Neural progenitor cell (in vitro differentiated cells): ENCODE data around the gene MZT2B. TPM values are rescaled to one million over a fixed set of nuclear protein-coding genes. Genes with fewer than 3 reads are reported as not detected.
A peak's percentile ranks its signal among the peaks of the same experiment; 100 is the strongest.
"Not testable (repeated sequence)": the region's sequence is repeated elsewhere in the genome, so short reads cannot be mapped to it uniquely, and the experiment has no call there.

Experiments used
- DNase-seq: peaks from one replicate; pipeline ENCODE4 v3.0.0-alpha.2; 2016; ENCODE audit warnings: low spot score
- H2AFZ ChIP-seq: fragments of 200-600 bp; sonication (generic); replicated peaks from 2 replicates; pipeline ENCODE4 v1.6.1; 2016; ENCODE audit warnings: antibody characterized with exemption
- H3F3A ChIP-seq: fragments of 200-600 bp; sonication (generic); 2 replicates; pipeline ENCODE4 v1.6.1; 2016; ENCODE audit warnings: antibody characterized with exemption, low read depth
- H3K27ac ChIP-seq: fragments of 200-600 bp; sonication (generic); 2 replicates; pipeline ENCODE4 v1.5.1; 2016; ENCODE audit warnings: mild to moderate bottlenecking
- H3K27me3 ChIP-seq: fragments of 200-600 bp; sonication (generic); 2 replicates; pipeline ENCODE4 v1.6.1; 2016; ENCODE audit warnings: mild to moderate bottlenecking, moderate library complexity
- H3K36me3 ChIP-seq: fragments of 200-600 bp; sonication (generic); 2 replicates; pipeline ENCODE4 v1.5.1; 2016
- H3K4me1 ChIP-seq: fragments of 200-600 bp; sonication (generic); 2 replicates; pipeline ENCODE4 v1.6.1; 2016; ENCODE audit warnings: mixed run types
- H3K4me2 ChIP-seq: fragments of 200-600 bp; sonication (generic); 2 replicates; pipeline ENCODE4 v1.6.1; 2016
- H3K4me3 ChIP-seq: fragments of 200-600 bp; sonication (generic); 2 replicates; pipeline ENCODE4 v1.5.1; 2016
- H3K79me2 ChIP-seq: fragments of 200-600 bp; sonication (generic); 2 replicates; pipeline ENCODE4 v1.6.1; 2016; ENCODE audit warnings: low read depth
- H3K9ac ChIP-seq: fragments of 200-600 bp; sonication (generic); 2 replicates; pipeline ENCODE4 v1.6.1; 2016
- H3K9me3 ChIP-seq: fragments of 200-600 bp; sonication (generic); 2 replicates; pipeline ENCODE4 v1.5.1; 2016; ENCODE audit warnings: low read depth
- H4K20me1 ChIP-seq: fragments of 200-600 bp; sonication (generic); 2 replicates; pipeline ENCODE4 v1.6.1; 2016; ENCODE audit warnings: low read depth
- H3K27ac Mint-ChIP-seq: 3 replicates; pipeline ENCODE4 v1.8.0; 2021; ENCODE audit warnings: mixed read lengths
- H3K27me3 Mint-ChIP-seq: 2 replicates; pipeline ENCODE4 v1.8.0; 2022; ENCODE audit warnings: low read depth, mild to moderate bottlenecking, inconsistent platforms, moderate library complexity, mixed read lengths; ENCODE audit not compliant: insufficient read depth
- H3K36me3 Mint-ChIP-seq: 3 replicates; pipeline ENCODE4 v1.8.0; 2021; ENCODE audit warnings: mixed read lengths
- H3K4me1 Mint-ChIP-seq: 3 replicates; pipeline ENCODE4 v1.8.0; 2021; ENCODE audit warnings: mixed read lengths
- H3K4me3 Mint-ChIP-seq: 3 replicates; pipeline ENCODE4 v1.8.0; 2021; ENCODE audit warnings: mild to moderate bottlenecking, moderate library complexity, mixed read lengths
- H3K9me3 Mint-ChIP-seq: 3 replicates; pipeline ENCODE4 v1.8.0; 2020; ENCODE audit warnings: mixed read lengths
- total RNA-seq: library from RNA; depleted of rRNA; stranded (reverse); fragments of >200 nt; gene quantifications from 2 replicates; pipeline ENCODE4 v1.2.3, GENCODE V29; 2015; ENCODE audit warnings: low replicate concordance

Gene MZT2B
- total RNA-seq, 1 donor from 2014 or later: 21.4 TPM

DNA sequence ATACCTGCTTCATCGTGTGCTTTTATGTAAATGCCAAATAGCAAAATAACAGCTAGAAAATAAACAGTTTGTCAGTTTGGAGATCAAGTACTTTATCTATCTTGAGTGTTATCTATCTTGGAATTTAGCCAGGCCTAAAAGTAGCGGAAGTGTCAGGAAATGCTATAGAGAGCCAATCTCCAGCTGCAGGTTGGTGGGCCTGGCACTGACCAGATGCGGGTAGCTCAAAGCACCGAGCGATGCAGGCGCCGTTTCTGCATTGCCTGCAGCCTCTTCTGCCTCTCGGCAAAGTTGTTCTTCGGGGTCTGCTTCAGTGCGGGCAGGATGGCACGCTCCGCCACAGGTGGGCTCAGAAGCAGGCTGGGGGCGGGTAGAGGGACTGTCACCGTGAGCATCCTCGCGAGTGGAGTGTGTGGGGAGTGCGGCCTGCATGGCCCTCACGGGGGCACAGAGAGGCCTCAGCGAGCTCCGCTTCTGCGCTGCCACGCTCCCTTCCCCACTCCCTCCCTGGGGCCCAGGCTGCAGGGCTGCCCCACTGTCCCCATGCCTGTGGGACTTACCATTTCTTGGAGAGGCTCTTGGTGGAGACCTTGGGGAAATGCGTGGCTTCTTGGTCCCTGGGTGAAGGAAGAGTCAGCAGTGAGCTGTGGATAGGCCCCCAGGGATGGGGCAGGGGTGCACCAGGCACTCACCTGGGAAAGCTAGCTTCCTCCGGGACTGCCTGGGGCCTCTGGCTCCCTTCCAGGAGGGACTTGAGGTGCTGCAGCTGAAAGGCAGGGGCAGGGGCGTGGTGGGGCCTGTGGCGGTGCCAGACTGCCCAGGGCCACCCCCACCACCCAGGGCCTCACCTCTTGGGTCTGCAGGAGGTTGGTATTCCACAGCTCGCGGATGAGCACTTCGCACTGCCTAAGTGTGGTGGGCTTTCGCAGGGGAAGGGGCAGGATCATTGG is 42.5 kb upstream of the MZT2B start:
- not testable (repeated sequence) for H3K36me3 Mint-ChIP-seq, H3K27me3 Mint-ChIP-seq, DNase-seq, H3K4me2 ChIP-seq, H2AFZ ChIP-seq, H3K27ac Mint-ChIP-seq, H3K4me1 ChIP-seq, H3K4me3 Mint-ChIP-seq, H3K36me3 ChIP-seq, H3K27me3 ChIP-seq, H3K9me3 ChIP-seq, H3K9me3 Mint-ChIP-seq, H3K4me3 ChIP-seq, H3K9ac ChIP-seq, H3K4me1 Mint-ChIP-seq, H3K27ac ChIP-seq
- peaks cover 11% of the 10 kb centered on the region for H3F3A ChIP-seq
- H3K79me2 ChIP-seq: peaks cover 19% of the 10 kb centered on the region
- H4K20me1 ChIP-seq: peaks cover 37% of the 10 kb centered on the region

DNA sequence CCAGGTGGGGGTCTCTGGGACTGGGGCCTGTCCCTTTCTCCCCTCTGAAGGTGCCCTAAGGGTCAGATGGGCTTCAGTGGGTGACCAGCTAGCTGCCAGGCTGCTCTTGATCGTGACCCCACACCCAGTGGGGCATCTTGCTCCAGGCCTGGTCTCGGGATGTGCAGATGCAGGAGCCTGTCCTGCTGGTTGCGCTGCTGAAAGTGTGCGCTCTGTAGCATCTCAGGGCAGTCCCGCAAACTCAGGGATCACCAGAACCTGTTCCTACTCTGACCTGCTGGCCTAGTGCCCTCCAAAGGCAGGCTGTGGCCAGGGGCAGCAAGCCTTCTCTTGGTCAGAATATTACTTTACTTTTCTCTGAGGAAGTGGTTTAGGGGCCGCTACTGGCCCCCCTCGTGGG is 41.5 kb upstream of the MZT2B start:
- H3K9ac ChIP-seq, H3K36me3 ChIP-seq, H3K36me3 Mint-ChIP-seq, H3K27me3 ChIP-seq, H3K27ac Mint-ChIP-seq, H3K9me3 ChIP-seq, H3K4me3 Mint-ChIP-seq, H2AFZ ChIP-seq, H3K27me3 Mint-ChIP-seq, H3K4me1 ChIP-seq, H3K9me3 Mint-ChIP-seq, H3K4me2 ChIP-seq, H3K79me2 ChIP-seq, H3K27ac ChIP-seq, H3K4me3 ChIP-seq, H3K4me1 Mint-ChIP-seq, DNase-seq: not testable (repeated sequence)
- peaks cover 36% of the 10 kb centered on the region for H4K20me1 ChIP-seq
- peaks cover 17% of the 10 kb centered on the region for H3F3A ChIP-seq

DNA sequence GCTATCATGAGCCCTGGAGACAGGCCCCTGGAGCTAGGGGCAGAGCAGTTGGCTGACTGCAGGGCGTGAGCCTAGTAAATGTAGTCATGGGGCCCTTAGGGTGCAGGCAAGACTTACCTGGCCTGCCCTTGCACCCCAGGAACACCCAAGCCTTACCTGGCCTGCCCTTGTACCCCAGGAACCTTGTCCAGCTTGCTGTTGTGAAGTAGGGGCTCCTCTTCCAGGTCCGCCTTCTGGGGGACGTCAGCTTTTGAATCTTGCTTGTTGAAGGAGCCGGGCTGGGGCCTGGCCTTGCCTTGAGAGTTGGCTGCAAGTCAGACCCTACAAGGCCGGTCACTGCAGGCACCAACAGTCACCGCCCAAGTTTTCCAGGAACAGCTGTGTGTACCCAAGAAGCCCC is 41.1 kb upstream of the MZT2B start:
- H4K20me1 ChIP-seq: peaks cover 35% of the 10 kb centered on the region
- H3K9me3 ChIP-seq, H2AFZ ChIP-seq, H3K36me3 ChIP-seq, H3K4me1 Mint-ChIP-seq, H3K27me3 ChIP-seq, H3K27me3 Mint-ChIP-seq, H3K4me3 Mint-ChIP-seq, H3K27ac Mint-ChIP-seq, H3K36me3 Mint-ChIP-seq, DNase-seq, H3K9me3 Mint-ChIP-seq, H3K4me2 ChIP-seq, H3K4me3 ChIP-seq, H3K4me1 ChIP-seq, H3K27ac ChIP-seq, H3K9ac ChIP-seq, H3K79me2 ChIP-seq: not testable (repeated sequence)
- peaks cover 19% of the 10 kb centered on the region for H3F3A ChIP-seq

DNA sequence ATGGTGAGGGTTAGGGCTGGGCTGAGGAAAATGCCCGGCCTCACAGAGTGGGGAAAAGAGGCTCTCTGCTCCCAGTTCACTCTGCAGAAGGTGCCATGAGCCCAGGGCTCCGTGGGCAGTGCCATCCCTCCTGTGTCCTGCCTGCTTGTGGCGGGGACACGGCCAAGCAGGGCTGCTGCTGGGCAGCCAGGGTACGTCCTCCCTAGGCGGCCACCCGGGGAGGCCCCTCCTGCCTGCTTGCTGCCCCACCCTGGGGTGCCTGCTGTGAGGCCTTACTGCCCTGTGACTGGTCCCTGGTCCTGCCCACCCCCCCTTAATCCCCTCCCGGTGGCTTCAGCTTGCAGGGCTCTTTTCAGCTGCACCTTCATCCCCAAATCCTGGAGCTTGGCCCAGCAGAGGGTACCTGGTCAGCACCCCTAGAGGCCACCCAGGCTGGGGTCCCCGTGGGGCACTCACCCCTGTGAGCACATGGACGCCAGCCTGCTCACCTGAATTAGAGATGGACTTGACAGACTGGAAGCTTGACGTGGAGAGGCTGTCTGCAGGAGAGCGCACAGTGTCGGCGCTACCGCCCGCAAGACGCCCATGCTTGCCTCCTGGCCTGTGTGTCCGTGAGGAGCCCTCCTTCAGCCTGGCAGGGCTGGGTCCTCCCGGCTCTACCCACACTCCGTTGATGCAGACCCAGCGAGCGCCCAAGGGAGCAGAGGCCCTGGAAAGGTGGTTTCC is 40.3 kb upstream of the MZT2B start:
- H4K20me1 ChIP-seq: peaks cover 38% of the 10 kb centered on the region
- not testable (repeated sequence) for H3K27me3 ChIP-seq, H3K79me2 ChIP-seq, H3K27ac Mint-ChIP-seq, H3K4me3 ChIP-seq, H3K27me3 Mint-ChIP-seq, H3K9me3 ChIP-seq, H3K9me3 Mint-ChIP-seq, H2AFZ ChIP-seq, H3K27ac ChIP-seq, H3K4me3 Mint-ChIP-seq, H3K4me2 ChIP-seq, DNase-seq, H3K4me1 ChIP-seq, H3K4me1 Mint-ChIP-seq, H3K36me3 ChIP-seq, H3K36me3 Mint-ChIP-seq, H3K9ac ChIP-seq
- H3F3A ChIP-seq: peaks cover 21% of the 10 kb centered on the region

DNA sequence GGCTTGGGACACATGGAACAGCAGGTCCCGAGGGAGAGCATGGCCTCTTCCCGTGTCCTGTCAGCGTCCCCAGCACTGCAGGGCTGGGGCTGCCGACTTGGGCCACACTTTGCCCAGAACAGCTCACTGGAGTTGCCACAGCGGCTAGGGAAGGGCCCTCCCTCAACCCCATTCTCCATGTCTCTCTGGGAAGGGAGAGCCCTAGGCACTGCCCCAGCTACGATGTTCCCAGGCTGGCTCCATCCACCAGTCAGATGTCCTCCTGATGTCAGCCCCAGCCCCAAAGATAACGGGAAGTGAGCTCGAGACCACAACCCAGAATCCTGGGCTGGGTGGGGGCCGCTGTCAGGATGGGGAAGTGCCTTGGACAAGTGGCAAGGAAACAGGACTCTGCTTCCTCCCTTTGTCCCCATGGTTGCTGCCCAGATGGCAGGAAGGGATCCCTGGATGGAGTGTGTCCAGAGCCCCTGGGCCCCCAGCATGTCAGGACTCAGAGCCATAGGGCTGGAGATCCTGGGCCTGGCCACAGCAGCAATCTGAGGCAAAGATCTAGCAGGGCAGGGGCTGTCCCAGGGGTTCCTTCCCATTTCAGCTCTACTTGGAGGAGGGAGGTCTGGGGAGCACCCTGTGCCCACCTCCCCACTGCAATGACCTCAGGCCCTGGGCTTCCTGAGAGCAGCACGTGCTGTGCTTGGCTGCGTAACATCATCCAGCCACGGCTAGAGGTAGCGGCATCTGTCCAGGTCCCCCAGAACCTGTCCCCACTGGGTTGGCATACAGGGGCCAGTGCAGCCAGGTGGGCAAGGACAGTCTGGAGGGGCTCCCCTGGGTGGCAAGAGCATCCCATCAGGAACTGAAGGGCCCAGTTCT is 39.4 kb upstream of the MZT2B start:
- H3K4me1 ChIP-seq, H3K27me3 ChIP-seq, H2AFZ ChIP-seq, DNase-seq, H3K4me2 ChIP-seq, H3K27me3 Mint-ChIP-seq, H3K79me2 ChIP-seq, H3K9ac ChIP-seq, H3K27ac ChIP-seq, H3K9me3 ChIP-seq, H3K4me3 ChIP-seq, H3K27ac Mint-ChIP-seq, H3K36me3 Mint-ChIP-seq, H3K36me3 ChIP-seq, H3K9me3 Mint-ChIP-seq, H3K4me1 Mint-ChIP-seq: not testable (repeated sequence)
- Histone ChIP-seq H3F3A (peaks cover 21% of the 10 kb centered on the region), H4K20me1 (peaks cover 38% of the 10 kb centered on the region)
- H3K4me3 Mint-ChIP-seq: peak overlapping the region; percentile 79

DNA sequence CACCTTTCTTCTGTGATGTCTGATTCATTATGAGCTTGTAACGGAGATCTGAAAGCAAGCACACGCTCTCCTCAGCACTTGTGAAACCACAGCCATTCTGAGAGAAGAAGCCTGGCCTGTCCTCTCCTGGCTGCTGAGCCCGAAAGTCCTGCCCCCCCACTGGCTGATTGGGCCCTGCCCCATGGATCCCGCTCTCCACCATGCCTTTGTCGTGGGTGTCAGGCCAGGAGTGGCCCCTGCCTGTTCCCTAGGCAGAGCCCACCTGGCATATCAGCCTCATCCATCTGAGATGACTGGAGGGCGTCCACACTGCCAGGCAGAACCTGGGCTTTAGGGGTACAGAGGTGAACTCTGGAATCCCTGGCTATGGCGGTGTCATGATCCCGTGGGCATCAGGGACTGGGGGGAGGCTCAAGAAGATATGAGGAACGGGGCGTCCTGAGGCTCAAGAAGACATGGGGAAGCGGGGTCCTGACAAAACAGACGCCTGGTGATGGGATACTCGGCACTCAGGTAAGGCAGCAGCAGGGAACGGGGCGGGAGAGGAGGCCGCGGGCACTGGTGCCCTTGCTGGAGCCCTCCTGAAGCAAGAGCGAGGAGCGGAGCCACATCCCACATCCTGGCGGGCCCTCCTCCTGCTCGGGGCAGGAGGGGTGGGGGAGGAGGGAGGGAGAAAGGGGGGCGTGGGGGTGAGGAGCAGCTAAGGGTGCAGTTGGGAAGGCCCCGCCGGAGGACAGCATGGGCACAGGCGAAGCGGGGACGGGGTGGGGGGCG is 38.6 kb upstream of the MZT2B start:
- Histone ChIP-seq H4K20me1 (peaks cover 38% of the 10 kb centered on the region), H3K4me3 (peak overlapping the region; percentile 53), H3F3A (peaks cover 21% of the 10 kb centered on the region), H3K4me2 (peak overlapping the region; percentile 74)
- H3K36me3 ChIP-seq, H3K27me3 Mint-ChIP-seq, H3K4me1 ChIP-seq, H2AFZ ChIP-seq, H3K79me2 ChIP-seq, H3K36me3 Mint-ChIP-seq, H3K9me3 ChIP-seq, H3K9ac ChIP-seq, H3K9me3 Mint-ChIP-seq, H3K27ac ChIP-seq, H3K4me1 Mint-ChIP-seq, H3K27me3 ChIP-seq: not testable (repeated sequence)
- DNase-seq: peak; percentile 44
- peak overlapping the region; percentile 95 for H3K27ac Mint-ChIP-seq
- H3K4me3 Mint-ChIP-seq: peak overlapping the region; percentile 83

DNA sequence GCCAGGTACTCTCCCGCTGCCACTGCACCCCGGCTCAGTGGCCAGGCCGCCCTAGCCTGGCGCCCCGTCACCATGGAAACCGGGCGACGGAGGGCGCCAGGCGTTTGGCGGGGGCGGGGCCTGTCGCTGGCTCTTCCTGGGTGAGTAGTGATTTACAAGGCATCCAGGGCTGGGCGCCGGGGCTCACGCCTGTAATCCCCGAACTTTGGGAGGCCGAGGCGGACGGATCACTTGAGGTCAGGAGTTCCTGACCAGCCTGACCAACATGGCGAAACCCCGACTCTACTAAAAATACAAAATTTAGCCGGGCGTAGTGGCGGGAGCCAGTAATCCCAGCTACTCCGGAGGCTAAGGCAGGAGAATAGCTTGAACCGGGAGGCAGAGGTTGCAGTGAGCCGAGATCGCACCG is 37.1 kb upstream of the MZT2B start, which contains the start of gene CCDC74B:
TSS of gene CCDC74B (minus strand) at position 107 of the 409 bp plus-strand sequence. CDS start 116 bp downstream, outside the sequence.
- peak within 1 kb of the TSS; percentile 74 for H3K4me2 ChIP-seq
- Mint-ChIP-seq H3K4me3 (peak within 1 kb of the TSS; percentile 90), H3K27ac (peak within 1 kb of the TSS; percentile 66)
- H3K4me1 ChIP-seq, H3K27me3 Mint-ChIP-seq, H3K9ac ChIP-seq, H3K4me1 Mint-ChIP-seq, H3K79me2 ChIP-seq, H3K27ac ChIP-seq, H3K36me3 Mint-ChIP-seq, H3K36me3 ChIP-seq, H3K27me3 ChIP-seq, H3K9me3 ChIP-seq, H3K9me3 Mint-ChIP-seq, H2AFZ ChIP-seq: not testable (repeated sequence)
- peaks cover 21% of the 10 kb centered on the region for H3F3A ChIP-seq
- DNase-seq: peak; percentile 90
- peak within 1 kb of the TSS; percentile 53 for H3K4me3 ChIP-seq
- peaks cover 38% of the 10 kb centered on the region for H4K20me1 ChIP-seq
